Kidney (tissue), 14 donors: Measurements from ENCODE around the gene ELN. TPM values are rescaled to one million over a fixed set of nuclear protein-coding genes. Genes with fewer than 3 reads are reported as not detected.

Experiments used
- DNase-seq, 5 donors: peaks; one replicate each; pipeline ENCODE4 v3.0.0-alpha.2; 2013 to 2020
- FAIRE-seq: peaks from 2 replicates; lab custom pipeline; 2012; peaks lifted over from hg19 to GRCh38; lab: Jason Lieb, UNC
- H3K27ac ChIP-seq, 2 donors: one replicate each; pipeline ENCODE4 v1.7.0; 2013; ENCODE audit warnings: low read depth in 2 of 2, low read length in 2 of 2, inconsistent platforms in 1 of 2
- H3K27me3 ChIP-seq: one replicate; pipeline ENCODE4 v1.7.1; 2013; ENCODE audit warnings: low read length, inconsistent platforms; ENCODE audit not compliant: control insufficient read depth, insufficient read depth
- H3K36me3 ChIP-seq, 3 donors: one replicate each; pipeline versions ENCODE4 v1.7.0 to v1.7.1; 2013; ENCODE audit warnings: low read length in 3 of 3, control low read depth in 1 of 3, inconsistent platforms in 1 of 3; ENCODE audit not compliant: insufficient read depth in 3 of 3, control insufficient read depth in 2 of 3
- H3K4me1 ChIP-seq, 3 donors: one replicate each; pipeline versions ENCODE4 v1.7.0 to v1.7.1; 2013; ENCODE audit warnings: low read length in 3 of 3, inconsistent platforms in 1 of 3, low read depth in 1 of 3; ENCODE audit not compliant: control insufficient read depth in 2 of 3, insufficient read depth in 2 of 3
- H3K4me3 ChIP-seq, 3 donors: one replicate each; pipeline versions ENCODE4 v1.7.0 to v1.8.1; 2013; ENCODE audit warnings: low read length in 3 of 3, control low read depth in 1 of 3, inconsistent platforms in 1 of 3
- H3K9ac ChIP-seq, 3 donors: one replicate each; pipeline versions ENCODE4 v1.7.0 to v1.7.1; 2013; ENCODE audit warnings: low read length in 3 of 3, control low read depth in 1 of 3, inconsistent platforms in 1 of 3
- H3K9me3 ChIP-seq, 3 donors: one replicate each; pipeline versions ENCODE4 v1.7.0 to v1.7.1; 2013; ENCODE audit warnings: low read length in 3 of 3, control low read depth in 1 of 3, inconsistent platforms in 1 of 3; ENCODE audit not compliant: control insufficient read depth in 2 of 3, insufficient read depth in 1 of 3
- intact Hi-C: fragments of 100-400 bp; cut with DNase I; formaldehyde crosslinking; loops from one replicate; pipeline ENCODE4 v1.11.1; 2022
- polyA plus RNA-seq: library from polyadenylated mRNA; stranded (reverse); fragments of 350-450 nt; fragmentation: Illumina TruSeq; extraction: RNeasy Lipid Tissue Mini Kit (QIAGEN cat#74804); gene quantifications from one replicate; pipeline ENCODE4 v1.2.3, GENCODE V29; 2014; ENCODE audit warnings: low read depth, low replicate concordance; ENCODE audit not compliant: insufficient read depth
- total RNA-seq: library from RNA; stranded (reverse); fragmentation: NEBNext Ultra II Directional; extraction: Animal tissue kit (Norgen Biotek cat#: 25700); gene quantifications from one replicate; pipeline ENCODE4 v1.2.1, GENCODE V29; 2021
- TF ChIP-seq, protein P1 (sequence below): IDR thresholded peaks from 3 replicates; pipeline ENCODE4 v1.5.1; 2012; ENCODE audit warnings: mild to moderate bottlenecking, moderate library complexity, borderline replicate concordance; ENCODE audit not compliant: insufficient read depth; ENCODE audit errors: extremely low read depth
- donor health status: control.
- donor health status: control.
- donor health status: control.
- donor health status: control.
- donor health status: control.
- donor health status: DM: yes; HTN: yes; CAD: no.
- donor health status: Normal renal cell carcinoma (clear cell type).

Gene ELN
- total and polyA plus RNA-seq, 2 donors from 2014 or later, result 14.9 to 44.8 TPM

DNA sequence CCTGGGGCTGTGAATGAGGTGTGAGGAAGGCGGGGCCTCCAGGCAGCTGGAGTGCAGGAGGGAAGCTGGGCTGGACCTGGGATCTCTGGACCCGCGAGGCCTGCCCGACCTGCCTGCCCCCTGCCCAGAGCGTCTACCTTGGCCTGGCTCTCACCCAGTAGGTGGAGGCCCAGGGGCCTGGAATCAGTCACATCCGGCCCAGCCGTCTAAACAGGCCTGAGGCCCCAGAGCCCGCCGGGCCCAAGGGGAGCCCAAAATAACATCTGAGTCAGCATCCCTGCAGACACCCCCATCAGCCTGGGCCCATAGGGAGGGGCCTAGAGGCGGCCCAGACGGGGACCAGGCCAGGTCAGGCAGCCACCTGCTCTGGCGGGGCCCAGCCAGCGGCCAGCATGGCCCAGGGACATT lies 15.1 kb upstream of the ELN start:
- no peak for FAIRE-seq
- Histone ChIP-seq H3K27ac (no peak overlapping the region), H3K9ac (no peak overlapping the region)

GRCh38 chr7:74013539-74014272 lies 14.3 kb upstream of the ELN start:
- no peak overlapping the region for H3K4me3 ChIP-seq
- intact Hi-C loops, result no loop called here
- TF ChIP-seq, protein P1, sequence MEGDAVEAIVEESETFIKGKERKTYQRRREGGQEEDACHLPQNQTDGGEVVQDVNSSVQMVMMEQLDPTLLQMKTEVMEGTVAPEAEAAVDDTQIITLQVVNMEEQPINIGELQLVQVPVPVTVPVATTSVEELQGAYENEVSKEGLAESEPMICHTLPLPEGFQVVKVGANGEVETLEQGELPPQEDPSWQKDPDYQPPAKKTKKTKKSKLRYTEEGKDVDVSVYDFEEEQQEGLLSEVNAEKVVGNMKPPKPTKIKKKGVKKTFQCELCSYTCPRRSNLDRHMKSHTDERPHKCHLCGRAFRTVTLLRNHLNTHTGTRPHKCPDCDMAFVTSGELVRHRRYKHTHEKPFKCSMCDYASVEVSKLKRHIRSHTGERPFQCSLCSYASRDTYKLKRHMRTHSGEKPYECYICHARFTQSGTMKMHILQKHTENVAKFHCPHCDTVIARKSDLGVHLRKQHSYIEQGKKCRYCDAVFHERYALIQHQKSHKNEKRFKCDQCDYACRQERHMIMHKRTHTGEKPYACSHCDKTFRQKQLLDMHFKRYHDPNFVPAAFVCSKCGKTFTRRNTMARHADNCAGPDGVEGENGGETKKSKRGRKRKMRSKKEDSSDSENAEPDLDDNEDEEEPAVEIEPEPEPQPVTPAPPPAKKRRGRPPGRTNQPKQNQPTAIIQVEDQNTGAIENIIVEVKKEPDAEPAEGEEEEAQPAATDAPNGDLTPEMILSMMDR, result no peak
- H3K9ac ChIP-seq, result no peak overlapping the region
- H3K36me3 ChIP-seq, result no peaks in the 10 kb centered on the region
- no peaks in the 10 kb centered on the region for H3K9me3 ChIP-seq
- FAIRE-seq (no peak), DNase-seq (peak in 1 of 5 donors; percentile 57)
- H3K27ac ChIP-seq, result no peak overlapping the region
- H3K4me1 ChIP-seq, result no peaks in the 10 kb centered on the region
- H3K27me3 ChIP-seq, result no peaks in the 10 kb centered on the region

More for the DNA sequence above, 15.1 kb upstream of the ELN start:
- DNase-seq, result peak in 1 of 5 donors; percentile 74
- Histone ChIP-seq H3K9me3 (no peaks in the 10 kb centered on the region), H3K4me3 (no peak overlapping the region), H3K4me1 (no peaks in the 10 kb centered on the region), H3K27me3 (no peaks in the 10 kb centered on the region), H3K36me3 (no peaks in the 10 kb centered on the region)
- TF ChIP-seq, protein P1, result no peak
- intact Hi-C loops, result no loop called here

- FAIRE-seq, result no peak
- Histone ChIP-seq H3K36me3 (no peaks in the 10 kb centered on the region), H3K27me3 (no peaks in the 10 kb centered on the region), H3K9ac (no peak overlapping the region), H3K9me3 (no peaks in the 10 kb centered on the region), H3K4me1 (no peaks in the 10 kb centered on the region), H3K27ac (no peak overlapping the region), H3K4me3 (no peak overlapping the region)
- DNase-seq, result no peak
- intact Hi-C loops, result no loop called here
- TF ChIP-seq, protein P1, result no peak
Measured at GRCh38 chr7:74014931-74015330, 13.0 kb upstream of the ELN start.
